Esophagus muscularis mucosa (tissue), 4 donors: ENCODE measurements around the gene RSL1D1. TPM values are rescaled to one million over a fixed set of nuclear protein-coding genes. Genes with fewer than 3 reads are reported as not detected.

Source experiments
- DNase-seq: peaks from one replicate; pipeline ENCODE4 v3.0.0-alpha.2; 2017; ENCODE audit errors: extremely low spot score
- H3K27ac ChIP-seq, 4 donors: fragments of 200-600 bp; sonication (generic); replicated peaks in 1 of 4; 1 replicate in 3 of 4; 2 replicates in 1 of 4; pipeline ENCODE4 v1.5.1; 2016 to 2019; ENCODE audit warnings: mild to moderate bottlenecking in 1 of 4
- H3K27me3 ChIP-seq, 4 donors: fragments of 200-600 bp; sonication (generic); one replicate each; pipeline versions ENCODE4 v1.5.1 to v1.6.0; 2016 to 2019
- H3K36me3 ChIP-seq, 4 donors: fragments of 200-600 bp; sonication (generic); one replicate each; pipeline ENCODE4 v1.5.1; 2016 to 2019
- H3K4me1 ChIP-seq, 4 donors: fragments of 200-600 bp; sonication (generic); one replicate each; pipeline ENCODE4 v1.5.1; 2016 to 2019
- H3K4me3 ChIP-seq, 4 donors: fragments of 200-600 bp; sonication (generic); 1 replicate in 2 of 4; 2 replicates in 2 of 4; pipeline ENCODE4 v1.5.1; 2016 to 2019; ENCODE audit warnings: mild to moderate bottlenecking in 4 of 4, moderate library complexity in 1 of 4
- H3K9me3 ChIP-seq, 4 donors: fragments of 200-600 bp; sonication (generic); 1 replicate in 3 of 4; 2 replicates in 1 of 4; pipeline ENCODE4 v1.5.1; 2016 to 2019
- EP300 ChIP-seq: sonication (generic); formaldehyde crosslinking; IDR thresholded peaks from one replicate; pipeline ENCODE4 v1.6.1; 2017; ENCODE audit warnings: antibody characterized with exemption
- POLR2A ChIP-seq: fragments of 450-650 bp; IDR thresholded peaks from one replicate; pipeline ENCODE4 v1.6.1; 2017; ENCODE audit warnings: antibody characterized with exemption, moderate library complexity, mild to moderate bottlenecking, low read depth
- POLR2AphosphoS5 ChIP-seq, 2 donors: sonication (generic); formaldehyde crosslinking; IDR thresholded peaks; one replicate each; pipeline ENCODE4 v1.6.1; 2017; ENCODE audit warnings: antibody characterized with exemption in 2 of 2
- WGBS: methylation state at CpG from one replicate; pipeline ENCODE4 v1.1.5; 2018; 5-methylcytosine and 5-hydroxymethylcytosine counted together
- intact Hi-C: fragments of 100-400 bp; cut with DNase I; formaldehyde crosslinking; loops from one replicate; pipeline ENCODE4 v1.15.1; 2023
- total RNA-seq, 4 donors: library from RNA; depleted of rRNA; stranded (reverse); fragments of >200 nt; gene quantifications; one replicate each; pipeline versions ENCODE4 v1.1.0 to v1.2.1, GENCODE V29; 2016
- TF ChIP-seq, protein P1 (sequence below), 3 experiments: fragments of 200-600 bp in 2 of 3; fragments of 450-650 bp in 1 of 3; sonication (generic) in 2 of 3; IDR thresholded peaks; one replicate each; pipeline ENCODE4 v1.5.1; 2017 to 2019; ENCODE audit warnings: antibody characterized with exemption in 3 of 3, mild to moderate bottlenecking in 2 of 3, moderate library complexity in 1 of 3

Gene RSL1D1
- 100 to 1,000 TPM in 2 of 4 donors, 10 to 100 TPM in 2; 73.9 to 125 (median 97.1) TPM for total RNA-seq

- Histone ChIP-seq H3K36me3 (peaks cover 21 to 28% (median 25%) of the 10 kb centered on the region in 4 donors), H3K27me3 (no peaks in the 10 kb centered on the region), H3K4me1 (peaks cover 38 to 63% (median 55%) of the 10 kb centered on the region in 4 donors), H3K9me3 (no peaks in the 10 kb centered on the region), H3K27ac (peak within 1 kb of the TSS; percentile 85 to 94 (median 92)), H3K4me3 (peak within 1 kb of the TSS; percentile 71 to 99 (median 92))
- TF ChIP-seq POLR2AphosphoS5 (IDR thresholded peaks at IDR 0.05) (peak; percentile 94 to 97), EP300 (no peak), POLR2A (peak; percentile 76)
- TF ChIP-seq, protein P1, sequence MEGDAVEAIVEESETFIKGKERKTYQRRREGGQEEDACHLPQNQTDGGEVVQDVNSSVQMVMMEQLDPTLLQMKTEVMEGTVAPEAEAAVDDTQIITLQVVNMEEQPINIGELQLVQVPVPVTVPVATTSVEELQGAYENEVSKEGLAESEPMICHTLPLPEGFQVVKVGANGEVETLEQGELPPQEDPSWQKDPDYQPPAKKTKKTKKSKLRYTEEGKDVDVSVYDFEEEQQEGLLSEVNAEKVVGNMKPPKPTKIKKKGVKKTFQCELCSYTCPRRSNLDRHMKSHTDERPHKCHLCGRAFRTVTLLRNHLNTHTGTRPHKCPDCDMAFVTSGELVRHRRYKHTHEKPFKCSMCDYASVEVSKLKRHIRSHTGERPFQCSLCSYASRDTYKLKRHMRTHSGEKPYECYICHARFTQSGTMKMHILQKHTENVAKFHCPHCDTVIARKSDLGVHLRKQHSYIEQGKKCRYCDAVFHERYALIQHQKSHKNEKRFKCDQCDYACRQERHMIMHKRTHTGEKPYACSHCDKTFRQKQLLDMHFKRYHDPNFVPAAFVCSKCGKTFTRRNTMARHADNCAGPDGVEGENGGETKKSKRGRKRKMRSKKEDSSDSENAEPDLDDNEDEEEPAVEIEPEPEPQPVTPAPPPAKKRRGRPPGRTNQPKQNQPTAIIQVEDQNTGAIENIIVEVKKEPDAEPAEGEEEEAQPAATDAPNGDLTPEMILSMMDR (IDR thresholded peaks at IDR 0.05), result no peak
- under 1% methylated on average over 47 of the region's 57 CpGs for WGBS
- intact Hi-C loops, result loop anchor here (2.0 to 5.0 kb wide), 3 partner anchors 63 to 126 kb away; partner anchors contain the start of genes GSPT1 and SNX29
- peak; percentile 97 for DNase-seq
Measured at GRCh38 chr16:11851294-11852091, at the start of gene RSL1D1. Gene RSL1D1, minus strand, starts transcription at chr16:11851542. Its CDS starts 30 bp downstream, at chr16:11851512.

GRCh38 chr16:11901091-11901490 is 49.7 kb upstream of the RSL1D1 start:
- no peaks in the 10 kb centered on the region for H3K9me3 ChIP-seq
- intact Hi-C loops, result no loop called here
- no peaks in the 10 kb centered on the region for H3K27me3 ChIP-seq
- no peak for DNase-seq
- no peak overlapping the region for H3K4me3 ChIP-seq
- H3K27ac ChIP-seq, result no peak overlapping the region
- peaks cover 0 to 9% (median 2%) of the 10 kb centered on the region in 4 donors for H3K36me3 ChIP-seq
- TF ChIP-seq, protein P1 (IDR thresholded peaks at IDR 0.05), result no peak
- H3K4me1 ChIP-seq, result peaks cover 8 to 42% (median 32%) of the 10 kb centered on the region in 4 donors
- WGBS, result 72% methylated on average over 3 of the region's 3 CpGs

- H3K27ac ChIP-seq, result no peak overlapping the region
- intact Hi-C loops, result no loop called here
- 86% methylated on average over 5 of the region's 5 CpGs for WGBS
- H3K4me1 ChIP-seq, result peaks cover 8 to 29% (median 23%) of the 10 kb centered on the region in 4 donors
- peaks cover 9 to 46% (median 36%) of the 10 kb centered on the region in 4 donors for H3K36me3 ChIP-seq
- H3K4me3 ChIP-seq, result no peak overlapping the region
- no peak for DNase-seq
- no peaks in the 10 kb centered on the region for H3K9me3 ChIP-seq
- TF ChIP-seq EP300 (no peak), POLR2AphosphoS5 (IDR thresholded peaks at IDR 0.05) (no peak), POLR2A (no peak)
- TF ChIP-seq, protein P1 (IDR thresholded peaks at IDR 0.05), result no peak
- no peaks in the 10 kb centered on the region for H3K27me3 ChIP-seq
Measured at GRCh38 chr16:11896486-11897176, 45.3 kb upstream of the RSL1D1 start.

DNA sequence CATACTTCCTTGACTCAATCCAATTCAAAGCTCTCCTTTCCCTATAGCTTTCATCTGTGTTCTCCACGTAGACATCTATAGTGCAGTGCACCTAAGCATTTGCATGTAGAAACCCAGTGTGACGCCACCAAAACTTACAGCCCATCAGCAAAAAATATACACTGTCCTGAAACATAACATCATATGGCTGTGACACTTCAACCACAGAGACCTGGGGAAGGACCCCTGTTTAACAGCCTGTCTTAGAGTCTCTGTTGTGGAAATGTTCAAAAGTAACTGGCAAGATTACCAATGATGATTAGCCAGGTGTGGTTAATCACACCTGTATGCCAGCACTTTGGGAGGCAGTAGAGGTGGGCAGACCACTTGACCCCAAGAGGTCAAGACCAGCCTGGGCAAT is 42.2 kb upstream of the RSL1D1 start:
- no peaks in the 10 kb centered on the region for H3K9me3 ChIP-seq
- WGBS, result 96% methylated on average over 2 of the region's 2 CpGs
- no peaks in the 10 kb centered on the region for H3K27me3 ChIP-seq
- intact Hi-C loops, result no loop called here
- peaks cover 0 to 11% (median 5%) of the 10 kb centered on the region in 4 donors for H3K4me1 ChIP-seq
- TF ChIP-seq, protein P1 (IDR thresholded peaks at IDR 0.05), result no peak
- TF ChIP-seq EP300, result no peak
- no peak for TF ChIP-seq POLR2AphosphoS5 (IDR thresholded peaks at IDR 0.05)
- TF ChIP-seq POLR2A, result no peak
- DNase-seq, result no peak
- no peak overlapping the region for H3K27ac ChIP-seq
- H3K4me3 ChIP-seq, result no peak overlapping the region
- H3K36me3 ChIP-seq, result peaks cover 16 to 70% (median 59%) of the 10 kb centered on the region in 4 donors
